ENCODE results near the gene TRPM4.
"Not testable (repeated sequence)": the region's sequence is repeated elsewhere in the genome, so short reads cannot be mapped to it uniquely, and the experiment has no call there.

TRPM4 gene

DNA sequence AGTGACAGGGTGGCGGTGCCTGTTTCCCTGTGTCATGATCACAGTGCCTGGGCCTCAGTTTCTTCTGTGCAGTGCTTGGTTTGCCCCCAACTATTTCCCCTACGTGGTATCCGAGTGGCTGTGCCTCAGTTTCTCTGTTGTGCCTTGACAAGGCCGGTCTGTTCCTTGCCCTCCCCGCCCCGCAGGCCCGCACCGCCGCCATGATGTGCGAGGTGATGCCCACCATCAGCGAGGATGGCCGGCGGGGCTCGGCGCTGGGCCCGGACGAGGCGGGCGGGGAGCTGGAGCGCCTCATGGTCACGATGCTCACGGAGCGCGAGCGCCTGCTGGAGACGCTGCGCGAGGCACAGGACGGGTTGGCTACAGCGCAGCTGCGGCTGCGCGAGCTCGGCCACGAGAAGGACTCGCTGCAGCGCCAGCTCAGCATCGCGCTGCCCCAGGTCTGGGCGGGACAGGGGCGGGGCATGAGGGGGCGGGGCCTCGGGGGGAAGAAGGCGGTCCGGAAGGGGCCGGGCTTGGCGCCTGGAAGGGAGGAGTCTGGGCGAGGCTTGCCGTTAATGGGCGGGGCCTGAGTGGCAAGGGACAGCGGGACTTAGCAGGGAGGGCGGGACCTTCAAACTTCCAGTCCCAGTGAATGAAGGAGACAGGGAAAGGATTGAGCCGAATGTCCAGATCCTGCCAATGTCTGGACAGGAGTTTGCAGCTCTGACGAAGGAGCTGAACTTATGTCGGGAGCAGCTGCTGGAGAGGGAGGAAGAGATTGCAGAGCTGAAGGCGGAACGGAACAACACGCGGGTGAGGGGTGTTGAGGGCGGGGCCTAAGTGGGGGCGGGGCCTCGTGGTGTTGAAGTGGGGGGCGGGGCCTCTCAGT, 29.7 kb upstream of the TRPM4 start:
- peak; percentile 92 for DNase-seq

GRCh38 chr19:49128545-49129237, 28.9 kb upstream of the TRPM4 start:
- DNase-seq, result no peak

- no peak for DNase-seq
Observed at GRCh38 chr19:49129238-49129583, 28.4 kb upstream of the TRPM4 start.

DNA sequence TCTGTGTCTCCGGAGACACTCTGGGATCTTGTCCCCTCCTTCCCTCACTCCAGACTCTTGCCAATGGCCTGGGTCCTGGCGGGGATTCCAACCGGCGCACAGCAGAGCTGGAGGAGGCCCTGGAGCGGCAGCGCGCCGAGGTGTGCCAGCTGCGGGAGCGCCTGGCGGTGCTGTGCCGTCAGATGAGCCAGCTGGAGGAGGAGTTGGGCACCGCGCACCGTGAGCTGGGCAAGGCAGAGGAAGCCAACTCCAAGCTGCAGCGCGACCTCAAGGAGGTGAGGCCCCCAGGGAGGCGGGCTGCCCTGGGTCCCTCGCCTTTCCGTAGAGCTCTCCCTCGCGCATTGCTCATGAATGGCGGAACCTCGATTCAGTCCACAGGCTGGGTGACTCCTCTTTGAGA, 27.3 kb upstream of the TRPM4 start:
- no peak for DNase-seq

DNA sequence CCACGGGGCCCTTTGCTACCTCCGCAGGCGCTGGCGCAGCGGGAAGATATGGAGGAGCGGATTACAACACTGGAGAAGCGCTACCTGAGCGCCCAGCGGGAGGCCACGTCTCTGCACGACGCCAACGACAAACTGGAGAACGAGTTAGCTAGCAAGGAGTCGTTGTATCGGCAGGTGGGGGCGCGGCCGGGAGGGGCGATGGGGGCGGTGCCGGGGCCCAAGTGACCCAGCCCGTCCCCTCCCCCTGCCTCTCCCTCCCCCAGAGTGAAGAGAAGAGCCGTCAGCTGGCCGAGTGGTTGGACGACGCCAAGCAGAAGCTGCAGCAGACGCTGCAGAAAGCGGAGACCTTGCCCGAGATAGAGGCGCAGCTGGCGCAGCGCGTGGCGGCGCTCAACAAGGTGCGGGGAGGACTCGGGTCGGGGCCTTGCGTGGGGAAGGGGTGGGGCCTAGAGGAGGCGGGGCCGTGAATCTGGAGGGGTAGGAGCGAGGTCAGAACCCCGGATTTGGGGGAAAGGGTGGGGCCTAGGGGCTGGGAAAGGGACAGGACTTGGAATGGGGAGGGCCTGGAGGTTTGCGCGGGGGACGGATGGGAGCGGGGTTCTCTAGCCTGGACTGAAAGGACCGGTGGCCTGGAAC, 24.5 kb upstream of the TRPM4 start:
- no peak for DNase-seq

DNA sequence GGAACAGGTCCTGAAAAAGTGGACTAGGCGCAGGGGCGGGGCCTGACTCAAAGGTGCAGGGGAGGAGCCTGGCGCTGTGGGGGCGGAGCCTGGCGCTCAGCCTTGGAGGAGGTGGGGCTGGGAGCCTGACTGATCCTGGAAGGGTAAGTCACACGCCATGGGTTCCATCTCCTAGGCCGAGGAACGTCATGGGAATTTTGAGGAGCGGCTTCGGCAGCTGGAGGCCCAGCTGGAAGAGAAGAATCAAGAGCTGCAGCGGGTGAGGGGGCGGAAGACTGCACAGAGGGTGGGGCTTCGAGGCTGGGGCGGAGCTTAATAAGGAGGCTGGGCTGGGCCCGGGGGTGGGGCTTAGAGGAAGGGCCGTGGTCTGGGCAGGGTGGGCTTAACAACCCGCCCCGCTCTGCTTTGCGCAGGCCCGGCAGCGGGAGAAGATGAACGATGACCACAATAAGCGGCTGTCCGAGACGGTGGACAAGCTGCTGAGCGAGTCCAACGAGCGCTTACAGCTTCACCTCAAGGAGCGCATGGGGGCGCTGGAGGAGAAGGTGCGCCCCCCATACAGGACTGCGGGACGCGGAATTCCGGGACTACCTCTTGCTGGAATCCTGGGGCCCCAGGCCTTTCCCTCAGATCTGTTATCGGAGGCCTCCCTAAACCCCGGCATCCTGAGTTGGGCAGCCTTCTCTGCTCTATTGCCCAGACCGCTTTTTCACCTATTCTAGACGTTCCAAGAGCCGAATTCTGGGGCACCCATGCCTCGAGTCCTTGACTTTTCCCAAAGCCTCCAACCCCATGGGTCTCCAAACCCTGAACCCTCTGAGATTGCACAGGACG, 23.8 kb upstream of the TRPM4 start:
- DNase-seq, result peak; percentile 69

- DNase-seq, result no peak
Observed at GRCh38 chr19:49135686-49136085, 21.9 kb upstream of the TRPM4 start.

DNA sequence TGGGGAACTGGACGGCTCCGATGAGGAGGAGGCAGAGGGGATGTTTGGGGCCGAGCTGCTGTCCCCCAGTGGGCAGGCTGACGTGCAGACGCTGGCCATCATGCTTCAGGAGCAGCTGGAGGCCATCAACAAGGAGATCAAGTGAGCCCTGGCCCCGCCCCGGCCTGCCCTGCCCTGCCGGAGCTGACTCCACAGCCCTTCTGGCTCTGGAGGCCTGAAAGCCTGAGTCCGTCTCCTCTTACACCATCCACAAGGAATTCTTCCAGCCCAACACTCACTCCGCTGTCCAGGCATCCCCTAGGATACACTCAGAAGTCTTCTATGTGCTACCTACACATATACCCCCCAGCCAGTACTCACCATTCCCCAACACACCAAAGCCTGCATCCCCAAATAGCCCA, 20.8 kb upstream of the TRPM4 start:
- no peak for DNase-seq

- no peak for DNase-seq
Observed at GRCh38 chr19:49140951-49141350, 16.6 kb upstream of the TRPM4 start.

DNA sequence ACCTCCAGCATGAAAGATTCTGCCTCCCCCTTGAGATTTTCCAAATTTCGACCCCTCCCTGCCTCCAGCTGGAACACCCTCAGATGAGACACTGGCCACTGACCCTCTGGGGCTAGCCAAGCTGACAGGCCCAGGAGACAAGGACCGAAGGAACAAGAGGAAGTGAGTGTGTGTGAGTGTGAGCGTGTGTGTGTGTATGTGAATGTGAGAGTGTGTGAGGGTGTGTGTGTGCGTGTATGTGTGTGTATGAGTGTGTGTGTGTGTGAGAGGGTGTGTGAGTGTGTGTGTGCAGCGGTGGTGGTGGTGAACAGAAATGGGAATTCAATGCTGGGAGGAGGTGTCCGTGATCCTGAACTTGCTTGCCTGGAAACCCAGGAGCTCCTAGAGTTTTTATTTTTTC, 16.2 kb upstream of the TRPM4 start:
- no peak for DNase-seq

GRCh38 chr19:49142866-49143335, 14.7 kb upstream of the TRPM4 start:
- peak; percentile 85 for DNase-seq

GRCh38 chr19:49145573-49146407, 11.8 kb upstream of the TRPM4 start:
- DNase-seq, result peak; percentile 18

GRCh38 chr19:49146408-49146770, 11.2 kb upstream of the TRPM4 start:
- DNase-seq, result not testable (repeated sequence)

DNA sequence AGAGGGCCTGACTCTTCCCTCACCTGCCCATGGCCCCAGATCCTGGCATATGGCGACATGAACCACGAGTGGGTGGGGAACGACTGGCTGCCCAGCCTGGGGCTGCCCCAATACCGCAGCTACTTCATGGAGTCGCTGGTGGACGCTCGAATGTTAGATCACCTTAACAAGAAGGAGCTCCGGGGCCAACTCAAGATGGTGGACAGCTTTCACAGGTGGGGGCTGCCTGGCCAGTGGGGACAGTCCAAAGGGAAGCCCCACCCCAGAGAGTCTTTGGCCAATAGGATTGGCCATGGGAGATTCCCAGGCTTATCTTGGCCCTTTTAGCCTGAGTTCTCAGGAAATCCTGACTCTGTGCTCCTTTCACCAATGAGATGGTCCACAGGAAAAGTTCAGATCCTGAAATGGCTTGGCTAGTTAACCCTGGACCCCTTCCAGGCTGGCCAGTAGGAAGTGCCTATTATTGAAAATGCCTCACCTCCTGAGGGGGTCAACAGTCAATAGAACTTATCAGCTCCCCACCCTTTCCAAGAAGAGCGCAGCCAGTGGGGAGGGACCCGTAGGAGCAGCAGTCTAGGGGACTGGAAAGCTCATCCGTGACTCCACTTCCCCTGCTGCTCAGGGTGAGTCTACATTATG, 9.4 kb upstream of the TRPM4 start:
- no peak for DNase-seq

GRCh38 chr19:49148784-49149651, 8.6 kb upstream of the TRPM4 start:
- peak; percentile 96 for DNase-seq

GRCh38 chr19:49149652-49150105, 7.9 kb upstream of the TRPM4 start:
- peak; percentile 83 for DNase-seq

DNA sequence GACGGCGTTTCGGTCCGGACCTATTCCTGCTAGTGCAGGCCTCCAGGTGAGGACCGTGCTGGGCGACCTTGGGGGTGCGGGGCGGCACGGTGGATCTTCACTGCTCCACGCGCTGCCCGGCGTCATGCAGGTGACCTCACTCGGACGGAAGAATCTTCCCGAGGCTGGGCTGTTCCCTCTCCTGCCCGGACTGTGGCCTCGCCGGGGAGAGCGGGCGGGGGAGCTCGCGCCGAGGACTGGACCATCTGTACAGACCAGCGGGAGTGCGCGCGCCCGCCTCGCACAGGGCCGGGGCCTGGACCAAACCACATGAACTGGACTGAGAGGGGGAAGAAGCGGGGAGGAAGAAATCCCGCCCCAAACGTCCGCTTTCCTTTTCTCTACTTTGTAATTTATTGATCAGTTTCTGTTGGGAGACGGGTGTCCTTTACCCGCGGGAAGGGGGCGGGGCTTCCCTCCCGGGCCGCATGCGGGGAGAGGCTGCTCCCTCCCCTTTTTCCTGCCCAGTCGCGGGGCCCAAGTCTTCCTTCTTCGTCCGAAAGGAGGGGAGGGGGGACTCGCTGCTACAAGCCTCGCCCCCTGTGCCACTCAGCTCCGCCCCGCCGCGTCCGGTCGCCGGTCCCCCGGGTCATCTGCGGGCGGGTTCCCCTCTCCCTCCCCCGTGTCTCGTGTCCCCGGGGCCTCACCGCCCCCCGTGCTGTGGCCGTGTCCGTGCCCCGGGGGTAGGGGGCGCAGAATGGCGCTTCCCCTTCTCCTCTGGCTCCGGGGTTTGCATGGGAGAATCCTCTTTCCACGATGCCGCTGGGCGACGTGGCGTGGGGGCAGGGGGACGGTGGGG, 7.3 kb upstream of the TRPM4 start:
- DNase-seq, result peak; percentile 92

- DNase-seq, result no peak
Observed at GRCh38 chr19:49150944-49151243, 6.7 kb upstream of the TRPM4 start.

- peak; percentile 97 for DNase-seq
Observed at GRCh38 chr19:49151267-49152118, 6.1 kb upstream of the TRPM4 start.
